Astrocyte (in vitro differentiated cells and primary cell): Measurements from ENCODE around the gene ATP2B3. TPM values are rescaled to one million over a fixed set of nuclear protein-coding genes. Genes with fewer than 3 reads are reported as not detected.

ENCODE experiments used
- DNase-seq: peaks from one replicate; pipeline ENCODE4 v3.0.0-alpha.2; 2010; ENCODE audit warnings: low read depth
- FAIRE-seq: peaks from 2 replicates; lab custom pipeline; 2011; peaks lifted over from hg19 to GRCh38; lab: Jason Lieb, UNC
- H2AFZ ChIP-seq: 2 replicates; pipeline ENCODE4 v1.6.0; 2012; ENCODE audit warnings: low read depth, low read length, inconsistent platforms
- H3K27ac ChIP-seq: 2 replicates; pipeline ENCODE4 v1.5.1; 2011; ENCODE audit warnings: low read depth, low read length, inconsistent platforms
- H3K27me3 ChIP-seq: 2 replicates; pipeline ENCODE4 v1.6.0; 2011; ENCODE audit warnings: low read length, inconsistent platforms; ENCODE audit not compliant: insufficient read depth
- H3K36me3 ChIP-seq: 2 replicates; pipeline ENCODE4 v1.5.1; 2011; ENCODE audit warnings: low read length, inconsistent platforms; ENCODE audit not compliant: insufficient read depth
- H3K4me1 ChIP-seq: 2 replicates; pipeline ENCODE4 v1.5.1; 2011; ENCODE audit warnings: low read length, inconsistent platforms; ENCODE audit not compliant: insufficient read depth
- H3K4me2 ChIP-seq: 2 replicates; pipeline ENCODE4 v1.6.0; 2012; ENCODE audit warnings: low read length, inconsistent platforms
- H3K4me3 ChIP-seq: 2 replicates; pipeline ENCODE4 v1.5.1; 2011; ENCODE audit warnings: low read depth, mild to moderate bottlenecking, low read length, inconsistent platforms; ENCODE audit not compliant: insufficient read depth
- H3K79me2 ChIP-seq: 2 replicates; pipeline ENCODE4 v1.6.0; 2012; ENCODE audit warnings: mild to moderate bottlenecking, low read length, inconsistent platforms; ENCODE audit not compliant: insufficient read depth
- H3K9ac ChIP-seq: 2 replicates; pipeline ENCODE4 v1.6.0; 2012; ENCODE audit warnings: mild to moderate bottlenecking, low read length, inconsistent platforms
- H3K9me3 ChIP-seq: 2 replicates; pipeline ENCODE4 v1.5.1; 2012; ENCODE audit warnings: low read depth, mild to moderate bottlenecking, low read length, inconsistent platforms; ENCODE audit not compliant: insufficient read depth
- H4K20me1 ChIP-seq: 2 replicates; pipeline ENCODE4 v1.6.0; 2012; ENCODE audit warnings: low read length, inconsistent platforms; ENCODE audit not compliant: insufficient read depth
- H3K27ac Mint-ChIP-seq: one replicate; pipeline ENCODE4 v1.8.0; 2021; ENCODE audit warnings: mild to moderate bottlenecking, mixed read lengths; ENCODE audit not compliant: unreplicated experiment
- H3K27me3 Mint-ChIP-seq: one replicate; pipeline ENCODE4 v1.8.0; 2021; ENCODE audit warnings: low read depth, mixed read lengths; ENCODE audit not compliant: unreplicated experiment
- H3K36me3 Mint-ChIP-seq: one replicate; pipeline ENCODE4 v1.8.0; 2021; ENCODE audit warnings: low read depth, mixed read lengths; ENCODE audit not compliant: unreplicated experiment
- H3K4me1 Mint-ChIP-seq: one replicate; pipeline ENCODE4 v1.8.0; 2021; ENCODE audit warnings: low read depth, mixed read lengths; ENCODE audit not compliant: unreplicated experiment
- H3K4me3 Mint-ChIP-seq: one replicate; pipeline ENCODE4 v1.8.0; 2021; ENCODE audit warnings: mild to moderate bottlenecking, moderate library complexity, mixed read lengths; ENCODE audit not compliant: unreplicated experiment
- H3K9me3 Mint-ChIP-seq: one replicate; pipeline ENCODE4 v1.8.0; 2021; ENCODE audit warnings: mild to moderate bottlenecking, mixed read lengths; ENCODE audit not compliant: unreplicated experiment
- EZH2 ChIP-seq: IDR thresholded peaks from 2 replicates; pipeline ENCODE4 v1.6.1; 2012; ENCODE audit warnings: mild to moderate bottlenecking, low read length, inconsistent platforms; ENCODE audit not compliant: insufficient read depth
- total RNA-seq: library from RNA; stranded (reverse); gene quantifications from 2 replicates; pipeline ENCODE4 v1.2.1, GENCODE V29; 2021
- TF ChIP-seq, protein P1 (sequence below): IDR thresholded peaks from 2 replicates; pipeline ENCODE4 v1.5.1; 2011; ENCODE audit warnings: low read depth, mild to moderate bottlenecking, inconsistent platforms, low read length, moderate library complexity; ENCODE audit not compliant: insufficient read depth

Gene ATP2B3
- total RNA-seq, 1 donor from 2014 or later = 0.52 TPM

- FAIRE-seq = no peak
- peaks cover 2% of the 10 kb centered on the region for H3K9me3 Mint-ChIP-seq
- H3K36me3 ChIP-seq = no peaks in the 10 kb centered on the region
- H4K20me1 ChIP-seq = no peaks in the 10 kb centered on the region
- H3K4me3 Mint-ChIP-seq = peak overlapping the region; percentile 57
- H3K9ac ChIP-seq = no peak overlapping the region
- no peaks in the 10 kb centered on the region for H3K36me3 Mint-ChIP-seq
- H2AFZ ChIP-seq = no peak overlapping the region
- H3K27ac Mint-ChIP-seq = peak overlapping the region; percentile 34
- no peak overlapping the region for H3K4me3 ChIP-seq
- no peaks in the 10 kb centered on the region for H3K9me3 ChIP-seq
- TF ChIP-seq EZH2 = no peak
- TF ChIP-seq, protein P1, sequence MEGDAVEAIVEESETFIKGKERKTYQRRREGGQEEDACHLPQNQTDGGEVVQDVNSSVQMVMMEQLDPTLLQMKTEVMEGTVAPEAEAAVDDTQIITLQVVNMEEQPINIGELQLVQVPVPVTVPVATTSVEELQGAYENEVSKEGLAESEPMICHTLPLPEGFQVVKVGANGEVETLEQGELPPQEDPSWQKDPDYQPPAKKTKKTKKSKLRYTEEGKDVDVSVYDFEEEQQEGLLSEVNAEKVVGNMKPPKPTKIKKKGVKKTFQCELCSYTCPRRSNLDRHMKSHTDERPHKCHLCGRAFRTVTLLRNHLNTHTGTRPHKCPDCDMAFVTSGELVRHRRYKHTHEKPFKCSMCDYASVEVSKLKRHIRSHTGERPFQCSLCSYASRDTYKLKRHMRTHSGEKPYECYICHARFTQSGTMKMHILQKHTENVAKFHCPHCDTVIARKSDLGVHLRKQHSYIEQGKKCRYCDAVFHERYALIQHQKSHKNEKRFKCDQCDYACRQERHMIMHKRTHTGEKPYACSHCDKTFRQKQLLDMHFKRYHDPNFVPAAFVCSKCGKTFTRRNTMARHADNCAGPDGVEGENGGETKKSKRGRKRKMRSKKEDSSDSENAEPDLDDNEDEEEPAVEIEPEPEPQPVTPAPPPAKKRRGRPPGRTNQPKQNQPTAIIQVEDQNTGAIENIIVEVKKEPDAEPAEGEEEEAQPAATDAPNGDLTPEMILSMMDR = no peak
- no peak overlapping the region for H3K27ac ChIP-seq
- H3K27me3 Mint-ChIP-seq = peaks cover 46% of the 10 kb centered on the region
- peaks cover 11% of the 10 kb centered on the region for H3K27me3 ChIP-seq
- H3K4me2 ChIP-seq = peak overlapping the region; percentile 76
- DNase-seq = no peak
- no peaks in the 10 kb centered on the region for H3K79me2 ChIP-seq
- H3K4me1 ChIP-seq = no peaks in the 10 kb centered on the region
- H3K4me1 Mint-ChIP-seq = no peaks in the 10 kb centered on the region
These were observed 93.4 kb downstream of the ATP2B3 start for GRCh38 chrX:153610836-153611213.

DNA sequence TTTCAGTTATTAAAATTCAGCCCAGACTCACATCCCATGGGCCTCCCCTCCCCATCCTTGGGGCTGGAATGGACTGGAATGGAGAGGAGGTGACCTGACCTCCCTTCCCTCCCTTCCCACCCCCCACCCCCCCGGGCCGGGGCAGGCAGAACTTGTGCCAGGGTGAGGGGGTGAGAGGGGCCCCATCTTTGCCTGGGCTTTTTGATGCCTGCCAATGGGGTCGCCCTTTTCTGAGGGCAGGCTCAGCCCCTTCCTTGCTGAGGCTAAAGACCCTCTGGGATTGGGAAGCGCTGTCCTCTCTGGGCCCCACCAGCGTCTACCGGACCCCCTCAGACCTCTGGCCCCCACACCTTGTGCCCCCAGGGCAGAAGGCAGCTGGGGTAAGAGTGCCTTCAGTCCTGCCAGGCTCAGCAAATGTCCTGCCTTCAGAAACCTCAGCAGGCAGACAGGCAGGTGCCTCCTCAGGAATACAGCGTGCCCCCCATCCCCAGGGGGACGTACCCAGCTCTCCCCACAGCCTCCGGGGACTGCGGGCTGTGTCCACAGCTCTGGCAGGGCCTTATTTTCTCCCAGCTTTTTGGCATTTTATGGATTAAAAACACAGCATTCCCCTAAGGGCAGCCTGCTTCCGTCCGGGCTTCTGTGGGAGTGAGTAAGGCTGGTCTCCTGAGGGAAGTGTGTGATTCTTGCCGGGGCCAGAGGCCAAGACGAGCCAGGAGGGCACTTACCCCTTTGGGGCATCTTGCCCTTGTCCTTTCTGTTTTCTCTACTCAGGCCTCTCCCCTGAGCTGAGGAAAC, 94.1 kb downstream of the ATP2B3 start:
- DNase-seq (no peak), FAIRE-seq (no peak)
- H3K9me3 Mint-ChIP-seq = peaks cover 2% of the 10 kb centered on the region
- H3K4me2 ChIP-seq = no peak overlapping the region
- no peak overlapping the region for H3K4me3 ChIP-seq
- H3K27ac Mint-ChIP-seq = no peak overlapping the region
- H3K9ac ChIP-seq = no peak overlapping the region
- no peaks in the 10 kb centered on the region for H3K36me3 ChIP-seq
- no peak for TF ChIP-seq EZH2
- TF ChIP-seq, protein P1 = no peak
- H3K27me3 ChIP-seq = peaks cover 11% of the 10 kb centered on the region
- H2AFZ ChIP-seq = no peak overlapping the region
- H3K4me1 Mint-ChIP-seq = no peaks in the 10 kb centered on the region
- H3K36me3 Mint-ChIP-seq = no peaks in the 10 kb centered on the region
- H4K20me1 ChIP-seq = no peaks in the 10 kb centered on the region
- no peaks in the 10 kb centered on the region for H3K9me3 ChIP-seq
- no peak overlapping the region for H3K27ac ChIP-seq
- H3K79me2 ChIP-seq = no peaks in the 10 kb centered on the region
- no peak overlapping the region for H3K4me3 Mint-ChIP-seq
- H3K4me1 ChIP-seq = no peaks in the 10 kb centered on the region
- peaks cover 47% of the 10 kb centered on the region for H3K27me3 Mint-ChIP-seq

GRCh38 chrX:153612413-153612812, 95.0 kb downstream of the ATP2B3 start:
- H3K79me2 ChIP-seq = no peaks in the 10 kb centered on the region
- H3K4me2 ChIP-seq = no peak overlapping the region
- no peak overlapping the region for H3K9ac ChIP-seq
- Mint-ChIP-seq H3K9me3 (peaks cover 2% of the 10 kb centered on the region), H3K4me1 (no peaks in the 10 kb centered on the region), H3K27ac (no peak overlapping the region), H3K4me3 (no peak overlapping the region), H3K36me3 (no peaks in the 10 kb centered on the region), H3K27me3 (peaks cover 46% of the 10 kb centered on the region)
- no peaks in the 10 kb centered on the region for H3K36me3 ChIP-seq
- FAIRE-seq (no peak), DNase-seq (no peak)
- H4K20me1 ChIP-seq = no peaks in the 10 kb centered on the region
- no peaks in the 10 kb centered on the region for H3K9me3 ChIP-seq
- TF ChIP-seq, protein P1 = no peak
- TF ChIP-seq EZH2 = no peak
- no peak overlapping the region for H2AFZ ChIP-seq
- H3K27me3 ChIP-seq = peaks cover 11% of the 10 kb centered on the region
- H3K4me3 ChIP-seq = no peak overlapping the region
- H3K4me1 ChIP-seq = no peaks in the 10 kb centered on the region
- no peak overlapping the region for H3K27ac ChIP-seq
